Measurements from ENCODE around the gene HNRNPH1. TPM values are rescaled to one million over a fixed set of nuclear protein-coding genes. Genes with fewer than 3 reads are reported as not detected.

HNRNPH1 gene
- total and polyA plus RNA-seq, 2 of the 8 experiments (the other 6 are each of a cell fraction or from before 2014, with no cell fraction given), result 170 to 735 TPM

DNA sequence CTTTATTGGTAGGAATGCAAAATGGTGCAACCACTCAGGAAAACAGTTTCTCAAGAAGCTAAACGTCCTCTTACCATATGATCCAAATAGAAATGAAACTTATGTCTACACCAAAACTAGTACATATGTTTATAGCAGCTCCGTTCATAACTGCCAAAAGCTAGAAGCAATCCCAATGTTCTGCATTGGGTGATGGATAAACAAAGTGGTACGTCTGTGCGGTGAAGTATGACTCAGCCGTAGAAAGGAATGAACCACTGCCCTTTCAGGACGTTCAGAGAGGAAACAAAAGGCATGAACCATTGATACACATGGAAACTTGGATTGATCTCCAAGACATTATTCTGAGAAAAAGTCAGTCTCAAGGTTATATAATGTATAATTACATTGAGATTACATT is 27.6 kb downstream of the HNRNPH1 start:
- Histone ChIP-seq H3K9ac (replicated peaks in 1 of 4; ENCODE audit: extremely low read depth in 1 of 4, low read depth in 3 of 4, low read length in 3 of 4) (no peak overlapping the region), H3K23ac (ENCODE audit: insufficient read length) (no peak overlapping the region), H2AFZ (ENCODE audit: low read length) (no peak overlapping the region), H3K18ac (ENCODE audit: extremely low read depth, low read length) (no peak overlapping the region), H3K27ac (ENCODE audit: low read depth, low read length) (no peak overlapping the region), H3K4ac (replicated peaks; ENCODE audit: insufficient read length, low read depth, low read length) (no peak overlapping the region), H3K4me1 (replicated peaks in 1 of 4; ENCODE audit: control insufficient read depth in 3 of 4, insufficient read depth in 4 of 4, low read length in 3 of 4) (no peaks in the 10 kb centered on the region), H2BK120ac (replicated peaks; ENCODE audit: low read depth, low read length) (no peak overlapping the region), H4K8ac (ENCODE audit: extremely low read depth, insufficient read depth, low read length) (no peak overlapping the region), H3K36me3 (ENCODE audit: control insufficient read depth in 2 of 4, insufficient read depth in 4 of 4, low read length in 3 of 4) (peaks cover 33 to 70% (median 62%) of the 10 kb centered on the region in 4 experiments), H3K56ac (replicated peaks; ENCODE audit: insufficient read length, low read depth, low read length) (no peak overlapping the region), H2BK15ac (ENCODE audit: low read length) (no peak overlapping the region), H2AK5ac (ENCODE audit: low read depth, low read length) (no peak overlapping the region), H2BK5ac (ENCODE audit: low read depth, low read length) (no peak overlapping the region), H2BK20ac (ENCODE audit: low read length) (no peak overlapping the region), H3K9me3 (ENCODE audit: insufficient read depth in 2 of 2, low read depth in 1 of 2, low read length in 1 of 2) (no peaks in the 10 kb centered on the region), H4K91ac (replicated peaks; ENCODE audit: insufficient read length, low read length) (no peak overlapping the region), H3K23me2 (ENCODE audit: low read depth, low read length) (no peaks in the 10 kb centered on the region), H3K4me3 (ENCODE audit: extremely low read depth in 1 of 4, insufficient read depth in 2 of 4, low read depth in 3 of 4, low read length in 4 of 4) (no peak overlapping the region), H3K79me2 (ENCODE audit: control insufficient read depth in 1 of 2, insufficient read depth in 2 of 2, low read length in 2 of 2) (no peaks in the 10 kb centered on the region), H2BK12ac (ENCODE audit: low read depth, low read length) (no peak overlapping the region), H4K5ac (ENCODE audit: insufficient read length, low read depth, low read length) (no peak overlapping the region), H3K14ac (ENCODE audit: insufficient read length) (no peak overlapping the region), H3K27me3 (replicated peaks in 1 of 4; ENCODE audit: control insufficient read depth in 3 of 4, extremely low read depth in 1 of 4, insufficient read depth in 3 of 4, low read length in 3 of 4) (no peaks in the 10 kb centered on the region), H4K20me1 (replicated peaks in 1 of 2; ENCODE audit: control insufficient read depth in 1 of 2, insufficient read depth in 2 of 2, low read length in 2 of 2) (peaks cover 0 to 9% of the 10 kb centered on the region in 2 experiments), H3K4me2 (ENCODE audit: insufficient read depth in 1 of 2, low read depth in 2 of 2, low read length in 2 of 2) (no peak overlapping the region), H3K79me1 (ENCODE audit: low read depth, low read length) (no peaks in the 10 kb centered on the region)
- 93% methylated on average over 6 of the region's 6 CpGs; no CpG with 5 or more reads in 1 of the 2 experiments for WGBS, 2 experiments (ENCODE audit: extremely low coverage in 1 of 2, insufficient coverage in 1 of 2, insufficient read length in 1 of 2, insufficient replicate concordance in 2 of 2, low coverage in 1 of 2, low lambda C conversion rate in 2 of 2, missing lambda C conversion rate in 1 of 2)
- CTCF ChIA-PET (ENCODE audit: partially characterized antibody), result interaction anchor here (0.6 to 6.2 kb wide), 4 partner anchors 10 to 429 kb away, joined by 3 to 38 read pairs (median 6); no protein-coding TSS in a partner anchor
- FAIRE-seq (no peak), DNase-seq (ENCODE audit: low read depth in 1 of 2, low spot score in 2 of 2) (no peak)
- POLR2A ChIA-PET (ENCODE audit: partially characterized antibody), result interaction anchor here (0.7 to 1.3 kb wide), 4 partner anchors 9 to 318 kb away, joined by 3 to 5 read pairs (median 4); no protein-coding TSS in a partner anchor
- TF ChIP-seq RBBP5 (IDR thresholded peaks at IDR 0.05; ENCODE audit: borderline replicate concordance, low read depth, low read length) (no peak), SIN3A (conservative IDR thresholded peaks at IDR 0.05 in 1 of 2, IDR thresholded peaks at IDR 0.05 in 1 of 2; ENCODE audit: low read depth in 1 of 2, low read length in 2 of 2) (no peak), EZH2 (IDR thresholded peaks at IDR 0.05; ENCODE audit: low read depth, low read length, severe bottlenecking) (no peak), ATF2 (IDR thresholded peaks at IDR 0.05; ENCODE audit: low read length) (no peak)

Data from H1 (cell line).